Right ventricle myocardium inferior (tissue), 1 donor: ENCODE measurements around the gene SMR3B. TPM values are rescaled to one million over a fixed set of nuclear protein-coding genes. Genes with fewer than 3 reads are reported as not detected.

Experiments used
- ATAC-seq: fragments of 200-7000 bp; cut with Tn5 transposase; one replicate; pipeline ENCODE4 v1.9.1; 2020; ENCODE audit warnings: mild to moderate bottlenecking, moderate library complexity
- DNase-seq: peaks from one replicate; pipeline ENCODE4 v3.0.0; 2021; ENCODE audit errors: missing footprints
- intact Hi-C: fragments of 100-400 bp; cut with DNase I; formaldehyde crosslinking; loops from one replicate; pipeline ENCODE4 v1.11.0; 2022
- long read RNA-seq: library from polyadenylated mRNA; unstranded; transcript quantifications from one replicate; pipeline ENCODE4 v2.0.0, GENCODE V29; 2021
- total RNA-seq: library from RNA; stranded (reverse); fragmentation: NEBNext Ultra II Directional; extraction: Animal tissue kit (Norgen Biotek cat#: 25700); gene quantifications from one replicate; pipeline ENCODE4 v1.2.1, GENCODE V29; 2021
- donor health status: DM: no; HTN: yes; CAD: no; lungs with severe emphysema.

Gene SMR3B
- not detected for total RNA-seq
- long read RNA-seq = 0 reads

DNA sequence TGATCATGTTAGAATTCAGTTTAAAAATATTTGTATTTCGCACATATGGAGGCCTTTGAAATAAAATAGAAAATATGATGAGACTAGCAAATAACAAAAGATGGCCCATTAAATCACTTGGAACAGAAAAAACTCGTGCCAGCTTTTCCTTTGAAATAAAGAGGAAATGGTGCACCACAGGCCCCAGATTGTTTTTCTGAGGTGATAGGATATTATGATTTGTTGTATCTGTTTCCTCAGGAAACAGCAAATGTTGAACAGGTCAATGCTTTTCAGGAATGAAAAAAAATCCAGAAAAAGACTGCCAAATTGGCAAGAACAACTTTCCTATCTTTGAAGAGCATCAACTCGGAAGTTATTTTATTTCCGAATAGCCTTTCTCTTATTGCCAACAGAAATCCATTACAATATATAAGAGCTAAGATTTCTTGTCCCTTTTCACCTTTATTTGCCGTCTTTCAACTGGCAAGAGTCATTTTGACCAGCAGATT lies at the start of gene SMR3B:
TSS of gene SMR3B (plus strand) at position 441 of the 491 bp plus-strand sequence. CDS start 1,380 bp downstream, outside the sequence.
- DNase-seq (no peak), ATAC-seq (no peak)
- intact Hi-C loops = no loop called here

DNA sequence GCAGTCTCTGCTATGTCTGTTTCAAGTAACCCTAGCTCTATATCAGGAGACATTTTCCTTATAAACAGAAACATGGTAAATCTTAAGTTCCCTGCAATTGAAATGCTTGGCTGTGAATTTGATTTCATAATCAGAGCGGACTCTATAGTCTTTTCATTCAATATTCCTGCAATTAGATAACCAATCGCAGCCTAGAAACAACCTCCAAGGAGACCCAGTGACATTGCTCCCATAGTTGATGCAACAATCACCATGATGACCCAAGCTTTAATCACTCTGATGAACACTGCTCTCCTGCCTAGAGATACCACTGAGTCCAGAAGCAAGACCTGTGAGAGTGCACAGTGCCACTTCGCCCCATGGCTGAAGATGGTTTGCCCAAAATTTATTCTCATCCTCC lies 48.2 kb upstream of the SMR3B start, which contains the start of gene CABS1:
TSS of gene CABS1 (plus strand) at position 301 of the 400 bp plus-strand sequence. CDS start at position 360, 59 bp downstream.
- intact Hi-C loops = no loop called here
- ATAC-seq = no peak
- no peak for DNase-seq

DNA sequence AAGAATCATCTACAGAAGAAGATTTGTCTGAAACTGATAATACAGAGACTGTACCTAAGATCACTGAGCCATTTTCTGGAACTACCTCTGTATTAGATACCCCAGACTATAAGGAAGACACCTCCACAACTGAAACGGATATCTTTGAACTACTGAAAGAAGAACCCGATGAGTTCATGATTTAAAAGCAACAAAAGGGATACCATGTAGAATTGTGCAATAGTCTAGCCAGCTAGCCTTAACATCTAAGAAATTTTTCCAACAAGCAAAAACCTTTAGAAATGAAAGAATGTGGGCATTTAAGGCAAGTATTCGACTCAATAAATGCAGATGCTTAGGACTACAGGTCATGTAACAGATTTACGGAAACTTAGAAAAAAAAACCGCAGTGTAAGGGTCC lies 46.9 kb upstream of the SMR3B start:
- ATAC-seq (no peak), DNase-seq (no peak)
- intact Hi-C loops = no loop called here

- intact Hi-C loops = no loop called here
- no peak for ATAC-seq
- DNase-seq = no peak
Observed at GRCh38 chr4:70337886-70338420, 45.0 kb upstream of the SMR3B start.

DNA sequence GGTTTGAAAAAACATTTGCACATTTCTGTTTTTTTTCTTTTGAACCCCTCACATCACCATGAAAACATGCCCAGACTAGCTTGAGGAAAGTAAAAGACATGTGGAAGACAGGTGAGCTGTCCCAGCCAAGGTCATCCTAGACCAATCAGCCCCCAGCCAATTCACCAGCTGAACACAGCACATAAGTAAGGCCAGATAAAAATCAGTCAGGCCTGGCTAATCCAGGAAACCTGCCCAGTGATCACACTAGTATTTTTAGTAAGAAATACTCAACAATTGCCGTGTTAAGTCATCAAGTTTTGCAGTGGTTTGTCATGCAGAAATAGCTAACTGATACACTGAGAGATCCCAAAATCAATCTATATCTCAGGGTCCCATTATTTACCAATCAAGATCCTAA lies 26.7 kb upstream of the SMR3B start:
- DNase-seq (no peak), ATAC-seq (no peak)
- intact Hi-C loops = no loop called here

DNA sequence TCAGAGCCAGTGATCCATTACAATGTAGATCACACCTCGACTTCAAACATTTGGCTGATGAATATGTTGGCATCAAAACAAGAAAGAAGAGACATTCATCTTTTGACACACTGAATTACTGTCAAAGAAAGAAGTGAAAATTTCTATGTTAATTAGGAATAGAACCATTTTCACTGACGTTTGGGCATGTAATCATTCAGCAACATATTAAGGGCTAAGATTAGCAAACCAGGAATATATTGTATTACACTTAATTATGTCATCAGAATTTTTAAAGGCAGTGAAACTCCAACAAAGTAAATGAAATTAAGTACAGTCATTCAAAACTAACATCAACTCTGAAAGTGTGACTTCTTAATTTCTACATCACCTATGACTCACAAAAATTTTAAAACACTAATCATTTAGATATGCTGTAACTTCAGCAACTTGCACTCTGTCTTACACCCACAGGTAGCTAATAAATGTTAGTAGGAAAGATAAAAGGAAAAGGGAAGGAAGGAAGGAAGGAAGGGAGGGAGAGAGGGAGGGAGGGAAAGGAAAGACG lies 23.7 kb upstream of the SMR3B start:
- DNase-seq = no peak
- intact Hi-C loops = no loop called here
- no peak for ATAC-seq

- no peak for DNase-seq
- no peak for ATAC-seq
- intact Hi-C loops = no loop called here
Observed at GRCh38 chr4:70360460-70360859, 22.5 kb upstream of the SMR3B start, which contains the start of gene SMR3A. TSS of gene SMR3A (plus strand) at chr4:70360760. CDS start at chr4:70362116, 1,356 bp downstream.

- intact Hi-C loops = no loop called here
- no peak for ATAC-seq
- DNase-seq = no peak
Observed at GRCh38 chr4:70364002-70364401, 18.9 kb upstream of the SMR3B start.

DNA sequence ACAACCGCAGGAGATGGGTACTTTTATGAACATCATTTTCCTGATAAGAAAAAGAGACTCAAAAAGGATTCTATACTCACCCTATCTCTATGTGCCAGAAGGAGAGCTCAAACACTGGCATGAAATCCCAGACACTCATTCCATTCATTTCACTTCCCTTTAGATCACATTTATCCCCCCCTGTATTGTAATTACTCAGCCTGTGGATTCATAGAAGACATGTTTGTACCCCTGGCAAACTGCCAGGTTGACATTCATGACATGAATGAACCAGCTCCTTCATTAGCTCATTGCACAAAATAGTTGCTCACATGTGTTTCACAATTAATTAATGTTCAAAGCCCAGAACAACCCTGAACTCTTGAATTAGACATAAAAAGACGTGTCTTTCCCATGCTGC lies 17.5 kb upstream of the SMR3B start:
- no peak for DNase-seq
- no peak for ATAC-seq
- intact Hi-C loops = no loop called here

DNA sequence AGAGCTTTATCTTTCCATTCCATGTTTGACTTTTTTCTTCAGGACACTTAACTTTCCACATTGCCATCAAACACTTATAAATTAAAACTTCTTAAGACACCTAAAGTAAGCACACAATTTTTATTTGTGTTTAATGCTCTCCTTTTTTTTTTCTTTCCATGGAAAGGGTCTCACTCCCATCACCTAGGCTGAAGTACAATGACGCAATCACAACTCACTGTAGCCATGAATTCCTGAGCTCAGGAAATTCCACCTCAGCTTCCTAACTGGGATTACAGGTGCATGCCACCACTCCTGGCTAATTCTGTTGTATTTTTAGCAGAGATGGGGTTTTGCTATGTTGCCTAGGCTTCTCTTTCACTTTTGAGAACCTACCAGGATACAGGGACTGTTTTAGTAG lies 15.1 kb upstream of the SMR3B start:
- no peak for ATAC-seq
- intact Hi-C loops = no loop called here
- DNase-seq = no peak

DNA sequence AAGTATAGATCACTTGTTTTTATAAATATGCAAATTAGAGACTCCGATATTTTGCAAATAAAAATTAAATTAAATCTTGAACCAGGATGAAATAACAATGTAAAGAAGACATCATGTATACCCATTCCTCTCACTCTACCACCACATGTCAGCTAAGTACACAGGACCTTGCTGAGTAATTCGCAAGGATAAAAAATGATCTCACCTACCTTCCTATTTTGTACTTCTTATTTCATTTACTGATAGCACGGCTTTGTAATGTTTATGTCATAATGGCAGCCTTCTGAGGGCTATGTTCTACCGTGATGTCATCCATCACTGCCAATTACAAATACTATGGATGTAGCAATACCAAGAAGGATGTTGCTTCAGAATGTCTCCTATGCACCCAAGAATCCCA lies 10.9 kb upstream of the SMR3B start:
- no peak for ATAC-seq
- intact Hi-C loops = no loop called here
- DNase-seq = no peak

- no peak for DNase-seq
- no peak for ATAC-seq
- intact Hi-C loops = no loop called here
Observed at GRCh38 chr4:70372760-70373159, 10.2 kb upstream of the SMR3B start.

DNA sequence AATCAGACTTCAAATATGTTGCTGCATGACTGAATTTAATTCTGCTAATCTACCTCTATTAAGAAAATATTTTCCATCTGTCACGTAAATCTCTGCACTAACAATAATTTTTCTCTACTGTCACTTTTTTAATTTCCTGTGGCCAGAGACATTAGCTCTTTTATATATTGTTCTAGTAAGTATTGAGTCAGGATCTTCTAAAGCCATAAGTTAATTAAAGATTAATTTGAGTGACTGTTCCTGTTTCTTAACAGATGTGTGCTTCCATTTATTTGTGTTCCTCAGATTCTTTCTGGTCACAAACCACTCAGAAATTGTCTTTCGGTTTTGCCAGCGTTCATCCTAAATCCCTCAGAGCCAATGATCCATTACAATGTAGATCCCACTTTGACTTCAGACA lies 2.4 kb upstream of the SMR3B start:
- DNase-seq = no peak
- intact Hi-C loops = no loop called here
- ATAC-seq = no peak

- intact Hi-C loops = no loop called here
- no peak for ATAC-seq
- no peak for DNase-seq
Observed at GRCh38 chr4:70392057-70392776, 9.3 kb downstream of the SMR3B start.

- ATAC-seq (no peak), DNase-seq (no peak)
- intact Hi-C loops = no loop called here
Observed at GRCh38 chr4:70397580-70397979, 14.6 kb downstream of the SMR3B start, which contains the start of gene OPRPN. TSS of gene OPRPN (plus strand) at chr4:70397940. CDS start at chr4:70399286, 1,346 bp downstream.

DNA sequence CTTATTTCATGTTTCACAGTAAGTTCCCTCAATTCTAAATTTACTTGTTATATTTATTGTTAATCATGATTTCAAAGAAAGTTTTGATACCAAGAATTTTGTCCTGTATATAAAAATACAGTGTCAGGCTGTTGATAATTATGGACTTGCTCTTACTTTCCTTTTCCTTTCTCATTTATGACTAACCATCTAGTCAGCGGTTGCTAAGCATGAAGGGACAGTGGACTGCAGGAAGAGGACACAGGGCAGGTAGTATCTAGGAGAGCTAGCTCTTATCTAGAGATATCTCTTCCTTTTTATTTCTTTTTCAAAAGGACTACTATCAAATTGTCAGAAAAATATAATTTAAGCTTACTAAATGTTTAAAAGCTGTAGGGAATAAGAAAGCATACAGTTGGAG lies 16.4 kb downstream of the SMR3B start:
- intact Hi-C loops = no loop called here
- DNase-seq (no peak), ATAC-seq (no peak)

DNA sequence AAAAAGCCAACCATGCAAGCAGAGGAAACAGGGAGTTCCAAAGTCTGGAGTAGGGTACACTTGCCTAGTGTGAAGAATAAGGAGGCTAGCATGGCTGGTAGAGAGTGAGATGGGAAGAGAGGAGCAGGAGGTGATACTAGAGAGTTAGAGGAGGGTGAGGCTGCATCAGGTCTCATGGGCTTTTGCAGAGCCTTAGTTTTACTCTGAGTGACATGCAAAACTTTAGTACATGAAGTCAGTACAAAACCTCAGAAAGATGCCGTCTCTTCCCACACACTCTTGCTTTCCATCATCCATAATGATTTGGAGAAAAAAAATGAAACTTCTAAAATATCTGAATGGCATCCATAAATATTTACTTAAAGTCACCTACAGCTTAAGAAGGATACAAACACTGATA lies 19.8 kb downstream of the SMR3B start:
- DNase-seq (no peak), ATAC-seq (no peak)
- intact Hi-C loops = no loop called here

- no peak for ATAC-seq
- no peak for DNase-seq
- intact Hi-C loops = no loop called here
Observed at GRCh38 chr4:70405765-70406164, 22.8 kb downstream of the SMR3B start.

DNA sequence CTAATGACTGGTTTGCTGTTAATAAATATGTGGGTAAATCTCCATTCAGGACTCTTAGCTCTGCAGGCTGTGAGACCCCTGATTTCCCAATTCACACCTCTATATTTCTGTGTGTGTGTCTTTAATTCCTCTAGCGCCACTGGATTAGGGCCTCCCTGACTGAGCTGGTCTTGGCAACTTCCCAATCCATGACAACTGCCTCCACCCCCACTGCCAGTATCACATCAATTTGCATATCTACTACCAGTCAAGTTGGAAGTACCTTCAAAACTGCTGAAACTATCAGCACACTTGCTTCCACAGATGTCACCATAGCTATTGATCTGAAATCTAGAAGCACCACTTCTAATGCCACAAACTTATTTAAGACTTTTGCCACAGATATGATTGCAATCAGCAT lies 42.4 kb downstream of the SMR3B start:
- DNase-seq (no peak), ATAC-seq (no peak)
- intact Hi-C loops = no loop called here

GRCh38 chr4:70426789-70427188 lies 43.9 kb downstream of the SMR3B start:
- no peak for ATAC-seq
- intact Hi-C loops = no loop called here

More at GRCh38 chr4:70426789-70427188, 43.9 kb downstream of the SMR3B start:
- no peak for DNase-seq
